IMR-90 (cell line): ENCODE data around the gene RPH3AL. TPM values are rescaled to one million over a fixed set of nuclear protein-coding genes. Genes with fewer than 3 reads are reported as not detected.

Experiments used
- ATAC-seq: fragments of 200-7000 bp; cut with Tn5 transposase; 2 replicates; pipeline ENCODE4 v1.9.1; 2020; ENCODE audit warnings: low read depth, mild to moderate bottlenecking, moderate library complexity
- BruUV-seq: library from RNA; stranded (reverse); fragments of 400-500 nt; replicated peaks from 2 replicates; lab custom pipeline; 2021; lab: Mats Ljungman, UMichigan
- CTCF ChIA-PET: fragments of 300-600 bp; formaldehyde crosslinking; extraction: SDS; loops from one replicate; lab custom pipeline; 2021; ENCODE audit warnings: antibody characterized with exemption; lab: Yijun Ruan, JAX
- POLR2A ChIA-PET: fragments of 300-600 bp; sonication (Branson Sonifier 250); formaldehyde crosslinking; loops from one replicate; lab custom pipeline; 2022; ENCODE audit warnings: antibody characterized with exemption; ENCODE audit not compliant: unreplicated experiment; lab: Charles Lee
- DNase-seq: peaks from one replicate; pipeline ENCODE4 v3.0.0; 2013
- H2AFZ ChIP-seq: replicated peaks from 2 replicates; pipeline ENCODE3; 2013; ENCODE audit warnings: low read length, mild to moderate bottlenecking; ENCODE audit not compliant: poor library complexity
- H2AK5ac ChIP-seq: 2 replicates; pipeline ENCODE4 v1.6.1; 2013; ENCODE audit warnings: low read depth, low read length, inconsistent platforms
- H2AK9ac ChIP-seq: replicated peaks from 2 replicates; pipeline ENCODE3; 2013; ENCODE audit warnings: mild to moderate bottlenecking, low read depth, low read length, moderate library complexity; ENCODE audit not compliant: poor library complexity
- H2BK120ac ChIP-seq: 2 replicates; pipeline ENCODE4 v1.6.1; 2013; ENCODE audit warnings: low read depth, low read length, inconsistent platforms
- H2BK15ac ChIP-seq: 3 replicates; pipeline ENCODE4 v1.6.1; 2013; ENCODE audit warnings: low read depth, low read length, inconsistent platforms
- H2BK20ac ChIP-seq: 2 replicates; pipeline ENCODE4 v1.6.1; 2013; ENCODE audit warnings: low read depth, mild to moderate bottlenecking, inconsistent platforms, low read length, moderate library complexity
- H2BK5ac ChIP-seq: 2 replicates; pipeline ENCODE4 v1.6.1; 2013; ENCODE audit warnings: mild to moderate bottlenecking, low read depth, low read length, inconsistent platforms; ENCODE audit not compliant: poor library complexity, severe bottlenecking
- H3K14ac ChIP-seq: replicated peaks from 2 replicates; pipeline ENCODE4 v1.6.1; 2013; ENCODE audit warnings: low read depth, low read length, inconsistent platforms
- H3K18ac ChIP-seq: 2 replicates; pipeline ENCODE4 v1.6.1; 2013; ENCODE audit warnings: low read depth, low read length, control low read depth
- H3K23ac ChIP-seq: 2 replicates; pipeline ENCODE4 v1.6.1; 2013; ENCODE audit warnings: low read depth, low read length, inconsistent platforms
- H3K27ac ChIP-seq: 2 replicates; pipeline ENCODE4 v1.5.1; 2013; ENCODE audit warnings: mild to moderate bottlenecking, control low read depth, low read length; ENCODE audit not compliant: insufficient read depth
- H3K27me3 ChIP-seq: 2 replicates; pipeline ENCODE4 v1.6.1; 2013; ENCODE audit warnings: low read length; ENCODE audit not compliant: control insufficient read depth, insufficient read depth
- H3K36me3 ChIP-seq: 2 replicates; pipeline ENCODE4 v1.6.1; 2013; ENCODE audit warnings: low read length, mixed read lengths; ENCODE audit not compliant: control insufficient read depth, insufficient read depth
- H3K4ac ChIP-seq: 2 replicates; pipeline ENCODE4 v1.6.1; 2013; ENCODE audit warnings: low read depth, low read length, inconsistent platforms
- H3K4me1 ChIP-seq: 2 replicates; pipeline ENCODE4 v1.6.1; 2013; ENCODE audit warnings: low read length, mixed read lengths; ENCODE audit not compliant: control insufficient read depth, insufficient read depth
- H3K4me2 ChIP-seq: 2 replicates; pipeline ENCODE4 v1.6.1; 2013; ENCODE audit warnings: low read depth, mild to moderate bottlenecking, control low read depth, low read length, moderate library complexity
- H3K4me3 ChIP-seq: 2 replicates; pipeline ENCODE4 v1.5.1; 2013; ENCODE audit warnings: low read depth, mild to moderate bottlenecking, control low read depth, low read length, moderate library complexity; ENCODE audit not compliant: insufficient read depth
- H3K56ac ChIP-seq: 2 replicates; pipeline ENCODE4 v1.6.1; 2013; ENCODE audit warnings: low read length, inconsistent platforms; ENCODE audit not compliant: insufficient read depth; ENCODE audit errors: extremely low read depth
- H3K79me1 ChIP-seq, 2 experiments: 2 replicates each; pipeline ENCODE4 v1.6.1; 2013; ENCODE audit warnings: low read length in 2 of 2, inconsistent platforms in 1 of 2, low read depth in 1 of 2
- H3K9ac ChIP-seq: 2 replicates; pipeline ENCODE4 v1.6.1; 2013; ENCODE audit warnings: low read depth, low read length, control low read depth
- H3K9me1 ChIP-seq: 2 replicates; pipeline ENCODE4 v1.6.1; 2013; ENCODE audit warnings: low read length, inconsistent platforms; ENCODE audit not compliant: insufficient read depth
- H3K9me3 ChIP-seq: 2 replicates; pipeline ENCODE4 v1.6.1; 2013; ENCODE audit warnings: low read length; ENCODE audit not compliant: control insufficient read depth, insufficient read depth
- H4K20me1 ChIP-seq: 2 replicates; pipeline ENCODE4 v1.6.1; 2013; ENCODE audit warnings: low read length, inconsistent platforms; ENCODE audit not compliant: insufficient read depth
- H4K5ac ChIP-seq: 2 replicates; pipeline ENCODE4 v1.6.1; 2013; ENCODE audit warnings: mild to moderate bottlenecking, low read depth, low read length, control low read depth
- H4K8ac ChIP-seq, 2 experiments: 2 replicates each; pipeline ENCODE4 v1.6.1; 2013; ENCODE audit warnings: low read depth in 2 of 2, low read length in 2 of 2, control low read depth in 1 of 2, inconsistent platforms in 1 of 2
- H4K91ac ChIP-seq: 2 replicates; pipeline ENCODE4 v1.6.1; 2013; ENCODE audit warnings: low read depth, low read length, inconsistent platforms; ENCODE audit not compliant: insufficient read depth
- POLR2A ChIP-seq: IDR thresholded peaks from 2 replicates; pipeline ENCODE4 v1.6.1; 2012; ENCODE audit warnings: mild to moderate bottlenecking, low read depth, low read length
- WGBS, 2 experiments: methylation state at CpG; one replicate each; pipeline versions ENCODE4 v1.1.5 to v1.1.7; 2013; ENCODE audit warnings: missing lambda C conversion rate in 2 of 2; ENCODE audit not compliant: insufficient read length in 1 of 2; ENCODE audit errors: extremely low coverage in 2 of 2; 5-methylcytosine and 5-hydroxymethylcytosine counted together
- dilution Hi-C: fragments of 300-500 bp; cut with HindIII; formaldehyde crosslinking; loops from one replicate; pipeline ENCODE4 v1.14.3; 2018; ENCODE audit warnings: low sequenced_read_pairs; ENCODE audit not compliant: unreplicated experiment
- in situ Hi-C: fragments of 300-500 bp; cut with MboI; formaldehyde crosslinking; loops from 3 replicates; pipeline ENCODE4 v1.14.3; 2019; ENCODE audit warnings: low sequenced_read_pairs, inconsistent platforms, mixed read lengths
- intact Hi-C: fragments of 100-400 bp; cut with micrococcal nuclease; formaldehyde crosslinking; loops from 2 replicates; pipeline ENCODE4 v1.10.0; 2022
- polyA plus RNA-seq, 3 experiments: library from polyadenylated mRNA; depleted of rRNA; stranded (reverse); fragments of >200 nt; gene quantifications; 2 replicates each; pipeline ENCODE4 v1.2.3, GENCODE V29; 2012; ENCODE audit warnings: low replicate concordance in 1 of 3
- total RNA-seq: library from RNA; depleted of rRNA; stranded (reverse); fragments of >200 nt; gene quantifications from 2 replicates; pipeline ENCODE4 v1.2.3, GENCODE V29; 2012

Gene RPH3AL
- total and polyA plus RNA-seq, 2 of the 4 experiments (the other 2 are of a cell fraction): 1.8 to 2.5 TPM

DNA sequence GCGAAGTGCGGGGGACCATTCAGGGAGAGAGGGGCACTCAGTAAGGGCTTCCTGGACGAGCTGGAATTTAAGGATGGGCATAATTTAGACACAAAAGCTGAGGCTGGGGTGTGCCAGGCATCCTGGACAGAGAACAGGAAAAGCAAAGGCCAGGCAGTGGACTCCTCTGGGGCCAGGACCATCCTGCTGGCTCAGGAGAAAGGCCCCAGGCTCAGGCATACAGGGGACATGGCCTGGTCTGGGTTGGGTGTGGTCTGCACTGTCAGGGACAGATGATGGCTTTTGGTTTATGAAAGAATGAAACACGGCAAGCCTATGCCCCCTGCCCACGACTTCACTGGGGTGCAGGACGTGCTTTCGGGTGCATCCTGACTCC is 122.2 kb downstream of the RPH3AL start:
- BruUV-seq: no TSS peak
- Histone ChIP-seq H2AK5ac (no peak overlapping the region), H3K4me1 (no peaks in the 10 kb centered on the region; the same call in 1 of the 2 replicates), H3K56ac (no peak overlapping the region), H3K79me1 (no peaks in the 10 kb centered on the region), H4K5ac (no peak overlapping the region), H3K14ac (no peak overlapping the region), H3K36me3 (no peaks in the 10 kb centered on the region), H3K23ac (no peak overlapping the region), H3K18ac (no peak overlapping the region), H2AFZ (no peak overlapping the region), H3K4ac (no peak overlapping the region), H2AK9ac (no peak overlapping the region), H2BK5ac (no peak overlapping the region), H4K20me1 (no peaks in the 10 kb centered on the region), H3K4me3 (no peak overlapping the region), H3K9me1 (no peaks in the 10 kb centered on the region), H2BK20ac (no peak overlapping the region), H4K91ac (no peak overlapping the region), H3K9me3 (no peaks in the 10 kb centered on the region), H3K9ac (no peak overlapping the region), H2BK15ac (no peak overlapping the region), H4K8ac (no peak overlapping the region), H3K27ac (no peak overlapping the region), H2BK120ac (no peak overlapping the region), H3K27me3 (peaks cover 10% of the 10 kb centered on the region; the same call in 1 of the 2 replicates), H3K4me2 (no peak overlapping the region)
- WGBS, 2 experiments: 63% methylated on average over 3 of the region's 7 CpGs; no CpG with 5 or more reads in 1 of the 2 experiments
- dilution Hi-C loops (no loop called here), intact Hi-C loops (no loop called here), in situ Hi-C loops (no loop called here)
- DNase-seq (no peak), ATAC-seq (no peak)
- no peak for TF ChIP-seq POLR2A
- CTCF ChIA-PET: no interaction called here
- POLR2A ChIA-PET: no interaction called here
